Fibroblast of lung (primary cell): Measurements from ENCODE around the gene TUT7. TPM values are rescaled to one million over a fixed set of nuclear protein-coding genes. Genes with fewer than 3 reads are reported as not detected.

Experiments
- DNase-seq, 2 donors: peaks; one replicate each; pipeline versions ENCODE4 v3.0.0 to v3.0.0-alpha.2; 2010; ENCODE audit warnings: low read depth in 2 of 2
- H2AFZ ChIP-seq: 2 replicates; pipeline ENCODE4 v1.5.1; 2012; ENCODE audit warnings: low read length, control low read depth, inconsistent platforms
- H3K27ac ChIP-seq: 2 replicates; pipeline ENCODE4 v1.5.1; 2011; ENCODE audit warnings: low read length, control low read depth; ENCODE audit not compliant: insufficient read depth
- H3K27me3 ChIP-seq: 2 replicates; pipeline ENCODE4 v1.5.1; 2011; ENCODE audit warnings: mild to moderate bottlenecking, low read length; ENCODE audit not compliant: control insufficient read depth, insufficient read depth
- H3K36me3 ChIP-seq: 2 replicates; pipeline ENCODE4 v1.5.1; 2011; ENCODE audit warnings: low read length; ENCODE audit not compliant: control insufficient read depth, insufficient read depth
- H3K4me1 ChIP-seq: 2 replicates; pipeline ENCODE4 v1.5.1; 2011; ENCODE audit warnings: low read length; ENCODE audit not compliant: control insufficient read depth, insufficient read depth; ENCODE audit errors: extremely low read depth
- H3K4me2 ChIP-seq: 2 replicates; pipeline ENCODE4 v1.5.1; 2011; ENCODE audit warnings: low read length, control low read depth; ENCODE audit not compliant: insufficient read depth; ENCODE audit errors: extremely low read depth
- H3K4me3 ChIP-seq, 4 experiments: fragments of 200-600 bp in 1 of 4; sonication (generic) in 1 of 4; replicated peaks in 1 of 4; 2 replicates each; pipeline ENCODE4 v1.5.1; 2011 to 2016; ENCODE audit warnings: low read length in 4 of 4, low read depth in 3 of 4, mild to moderate bottlenecking in 3 of 4, control low read depth in 2 of 4, inconsistent platforms in 1 of 4, mixed read lengths in 1 of 4; ENCODE audit not compliant: insufficient read depth in 1 of 4; ENCODE audit errors: control extremely low read depth in 1 of 4
- H3K79me2 ChIP-seq: 2 replicates; pipeline ENCODE4 v1.5.1; 2012; ENCODE audit warnings: mild to moderate bottlenecking, low read length, inconsistent platforms; ENCODE audit not compliant: control insufficient read depth, insufficient read depth
- H3K9ac ChIP-seq: 2 replicates; pipeline ENCODE4 v1.5.1; 2011; ENCODE audit warnings: mild to moderate bottlenecking, low read length, control low read depth; ENCODE audit not compliant: insufficient read depth
- H3K9me3 ChIP-seq: 2 replicates; pipeline ENCODE4 v1.5.1; 2012; ENCODE audit warnings: low read depth, low read length; ENCODE audit not compliant: control insufficient read depth, insufficient read depth
- H4K20me1 ChIP-seq: 2 replicates; pipeline ENCODE4 v1.5.1; 2011; ENCODE audit warnings: low read length; ENCODE audit not compliant: control insufficient read depth, insufficient read depth; ENCODE audit errors: extremely low read depth
- EZH2 ChIP-seq: IDR thresholded peaks from 2 replicates; pipeline ENCODE4 v1.5.1; 2012; ENCODE audit warnings: low read length, control low read depth, mild to moderate bottlenecking; ENCODE audit errors: missing control alignments
- polyA plus RNA-seq, 2 donors: library from polyadenylated mRNA; depleted of rRNA in 1 of 2; stranded (reverse) in 1 of 2; unstranded in 1 of 2; fragments of >200 nt; gene quantifications; 2 replicates each; pipeline ENCODE4 v1.2.1, GENCODE V29; 2011 to 2012; ENCODE audit warnings: missing spikeins in 1 of 2
- total RNA-seq: library from RNA; depleted of rRNA; stranded (reverse); fragments of >200 nt; gene quantifications from 2 replicates; pipeline ENCODE4 v1.2.1, GENCODE V29; 2014
- TF ChIP-seq, protein P1 (sequence below), 2 donors: IDR thresholded peaks in 1 of 2; conservative IDR thresholded peaks in 1 of 2; 1 replicate in 1 of 2; 2 replicates in 1 of 2; pipeline ENCODE4 v1.5.1; 2011 to 2012; ENCODE audit warnings: low read length in 2 of 2, control low read depth in 1 of 2, inconsistent platforms in 1 of 2, low read depth in 1 of 2, mild to moderate bottlenecking in 1 of 2

Gene TUT7
- total and polyA plus RNA-seq, 2 donors (not counting 1 experiment from before 2014, with no cell fraction given), result 31.8 to 36.3 TPM

- H4K20me1 ChIP-seq, result no peaks in the 10 kb centered on the region
- peak overlapping the region; percentile 88 for H3K27ac ChIP-seq
- H3K9ac ChIP-seq, result peak overlapping the region; percentile 86
- no peaks in the 10 kb centered on the region for H3K27me3 ChIP-seq
- H3K4me1 ChIP-seq, result peaks cover 4% of the 10 kb centered on the region
- TF ChIP-seq EZH2, result no peak
- TF ChIP-seq, protein P1, sequence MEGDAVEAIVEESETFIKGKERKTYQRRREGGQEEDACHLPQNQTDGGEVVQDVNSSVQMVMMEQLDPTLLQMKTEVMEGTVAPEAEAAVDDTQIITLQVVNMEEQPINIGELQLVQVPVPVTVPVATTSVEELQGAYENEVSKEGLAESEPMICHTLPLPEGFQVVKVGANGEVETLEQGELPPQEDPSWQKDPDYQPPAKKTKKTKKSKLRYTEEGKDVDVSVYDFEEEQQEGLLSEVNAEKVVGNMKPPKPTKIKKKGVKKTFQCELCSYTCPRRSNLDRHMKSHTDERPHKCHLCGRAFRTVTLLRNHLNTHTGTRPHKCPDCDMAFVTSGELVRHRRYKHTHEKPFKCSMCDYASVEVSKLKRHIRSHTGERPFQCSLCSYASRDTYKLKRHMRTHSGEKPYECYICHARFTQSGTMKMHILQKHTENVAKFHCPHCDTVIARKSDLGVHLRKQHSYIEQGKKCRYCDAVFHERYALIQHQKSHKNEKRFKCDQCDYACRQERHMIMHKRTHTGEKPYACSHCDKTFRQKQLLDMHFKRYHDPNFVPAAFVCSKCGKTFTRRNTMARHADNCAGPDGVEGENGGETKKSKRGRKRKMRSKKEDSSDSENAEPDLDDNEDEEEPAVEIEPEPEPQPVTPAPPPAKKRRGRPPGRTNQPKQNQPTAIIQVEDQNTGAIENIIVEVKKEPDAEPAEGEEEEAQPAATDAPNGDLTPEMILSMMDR (conservative IDR thresholded peaks at IDR 0.05 in 1 of 2, IDR thresholded peaks at IDR 0.05 in 1 of 2; ENCODE audit: low read depth in 1 of 2, low read length in 2 of 2), result peak in 1 of 2 donors; percentile 6
- no peaks in the 10 kb centered on the region for H3K36me3 ChIP-seq
- H3K4me2 ChIP-seq, result peak overlapping the region; percentile 76
- H3K9me3 ChIP-seq, result no peaks in the 10 kb centered on the region
- peaks cover 40% of the 10 kb centered on the region for H3K79me2 ChIP-seq
- H2AFZ ChIP-seq, result peak overlapping the region; percentile 80
- H3K4me3 ChIP-seq, result peak overlapping the region; percentile 61 to 94 (median 74)
- DNase-seq, result peak in 1 of 2 donors; percentile 33
Observed at GRCh38 chr9:86354818-86355309, 654 bp upstream of the TUT7 start.

GRCh38 chr9:86353655-86354010 lies 577 bp downstream of the TUT7 start:
- Histone ChIP-seq H3K79me2 (peaks cover 45% of the 10 kb centered on the region), H3K4me1 (peaks cover 5% of the 10 kb centered on the region), H3K4me2 (peak overlapping the region; percentile 80)

DNA sequence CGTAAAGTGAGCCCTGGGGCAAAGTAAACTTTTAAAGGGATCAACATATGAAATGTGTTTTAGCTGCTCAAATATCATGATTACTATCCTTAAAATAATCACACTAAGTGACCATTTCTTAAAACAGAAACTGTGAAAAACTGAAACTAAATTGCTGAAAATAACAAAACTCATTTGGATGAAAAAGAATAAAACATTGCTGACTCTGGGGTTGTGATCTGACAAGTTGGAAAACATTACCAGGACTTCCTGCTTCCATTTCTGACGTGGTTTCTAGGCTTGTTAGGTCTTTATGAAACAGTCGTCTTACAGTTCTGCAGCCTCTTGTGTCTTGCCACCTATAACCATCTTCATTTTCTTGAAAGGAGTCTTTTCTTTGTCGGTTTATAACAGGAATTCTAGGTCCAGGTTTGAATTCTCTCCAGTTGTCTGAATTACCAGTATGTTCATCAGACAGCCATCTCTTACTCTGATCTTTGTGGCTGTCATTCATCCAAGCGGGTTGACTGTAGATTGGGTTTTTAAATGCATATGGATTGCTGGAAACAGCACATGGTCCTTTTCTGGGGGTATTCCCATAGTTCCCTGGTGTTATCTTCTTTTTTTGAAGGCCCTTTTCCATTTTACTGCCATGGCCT lies 1.7 kb downstream of the TUT7 start:
- Histone ChIP-seq H3K27me3 (no peaks in the 10 kb centered on the region), H3K36me3 (no peaks in the 10 kb centered on the region), H3K9ac (no peak overlapping the region), H2AFZ (no peak overlapping the region), H3K9me3 (no peaks in the 10 kb centered on the region), H3K27ac (peak overlapping the region; percentile 19), H4K20me1 (no peaks in the 10 kb centered on the region), H3K4me2 (peak overlapping the region; percentile 80), H3K4me3 (peak overlapping the region; percentile 75 to 98 (median 95)), H3K79me2 (peaks cover 56% of the 10 kb centered on the region), H3K4me1 (peaks cover 5% of the 10 kb centered on the region)
- TF ChIP-seq EZH2, result no peak
- TF ChIP-seq, protein P1 (conservative IDR thresholded peaks at IDR 0.05 in 1 of 2, IDR thresholded peaks at IDR 0.05 in 1 of 2; ENCODE audit: low read depth in 1 of 2, low read length in 2 of 2), result no peak
- DNase-seq, result peak; percentile 21 to 36

More at GRCh38 chr9:86353655-86354010, 577 bp downstream of the TUT7 start:
- H2AFZ ChIP-seq, result peak overlapping the region; percentile 74
- H4K20me1 ChIP-seq, result no peaks in the 10 kb centered on the region
- H3K27me3 ChIP-seq, result no peaks in the 10 kb centered on the region
- H3K36me3 ChIP-seq, result no peaks in the 10 kb centered on the region
- peak overlapping the region; percentile 75 to 98 (median 95) for H3K4me3 ChIP-seq
- TF ChIP-seq, protein P1 (conservative IDR thresholded peaks at IDR 0.05 in 1 of 2, IDR thresholded peaks at IDR 0.05 in 1 of 2; ENCODE audit: low read depth in 1 of 2, low read length in 2 of 2), result no peak
- TF ChIP-seq EZH2, result no peak
- peak in 1 of 2 donors; percentile 32 for DNase-seq
- peak overlapping the region; percentile 88 for H3K27ac ChIP-seq
- H3K9me3 ChIP-seq, result no peaks in the 10 kb centered on the region
- H3K9ac ChIP-seq, result peak overlapping the region; percentile 86
